HG02571 (cell line): ENCODE measurements around the gene SULT6B1.
"Not testable (repeated sequence)": the region's sequence is repeated elsewhere in the genome, so short reads cannot be mapped to it uniquely, and the experiment has no call there.

Source experiments
- ATAC-seq: cut with Tn5 transposase; IDR thresholded peaks from one replicate; pipeline ENCODE4 v1.9.1; 2021; ENCODE audit warnings: mild to moderate bottlenecking, moderate library complexity; ENCODE audit not compliant: unreplicated experiment

The SULT6B1 gene, protein sequence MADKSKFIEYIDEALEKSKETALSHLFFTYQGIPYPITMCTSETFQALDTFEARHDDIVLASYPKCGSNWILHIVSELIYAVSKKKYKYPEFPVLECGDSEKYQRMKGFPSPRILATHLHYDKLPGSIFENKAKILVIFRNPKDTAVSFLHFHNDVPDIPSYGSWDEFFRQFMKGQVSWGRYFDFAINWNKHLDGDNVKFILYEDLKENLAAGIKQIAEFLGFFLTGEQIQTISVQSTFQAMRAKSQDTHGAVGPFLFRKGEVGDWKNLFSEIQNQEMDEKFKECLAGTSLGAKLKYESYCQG

DNA sequence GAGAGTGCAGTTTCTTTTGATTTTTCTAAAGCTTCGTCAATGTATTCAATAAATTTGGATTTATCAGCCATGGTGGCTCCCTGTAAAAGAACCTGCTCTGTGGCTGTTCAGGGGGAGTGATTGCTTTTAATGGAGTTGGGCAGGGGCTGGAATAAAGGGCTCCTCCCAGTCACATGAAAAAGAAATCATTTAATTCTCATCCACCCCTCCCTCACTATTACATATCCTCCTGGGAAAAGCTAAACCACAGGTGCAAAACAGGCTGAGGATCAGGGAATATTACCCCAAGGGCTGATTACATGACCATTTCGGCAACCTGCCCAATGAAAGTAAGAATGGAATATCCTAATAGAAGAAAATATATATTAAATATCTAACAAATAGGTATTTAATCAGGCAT is at the start of gene SULT6B1:
Gene SULT6B1 (minus strand): TSS at position 101 of the 400 bp plus-strand sequence. CDS start 30 bp downstream, at position 71.
- ATAC-seq = no peak

- no peak for ATAC-seq
Measured at GRCh38 chr2:37232131-37232933, 43.9 kb upstream of the SULT6B1 start.

GRCh38 chr2:37231241-37232130 is 43.0 kb upstream of the SULT6B1 start, which contains the start of the genes CEBPZ and NDUFAF7:
Gene CEBPZ, minus strand, starts transcription at chr2:37231596. Its CDS starts 29 bp downstream, at chr2:37231567.
Gene NDUFAF7, plus strand, starts transcription at chr2:37231658. Its CDS starts 48 bp downstream, at chr2:37231706.
- ATAC-seq = peak; percentile 95

GRCh38 chr2:37230581-37230980 is 42.1 kb upstream of the SULT6B1 start:
- no peak for ATAC-seq

DNA sequence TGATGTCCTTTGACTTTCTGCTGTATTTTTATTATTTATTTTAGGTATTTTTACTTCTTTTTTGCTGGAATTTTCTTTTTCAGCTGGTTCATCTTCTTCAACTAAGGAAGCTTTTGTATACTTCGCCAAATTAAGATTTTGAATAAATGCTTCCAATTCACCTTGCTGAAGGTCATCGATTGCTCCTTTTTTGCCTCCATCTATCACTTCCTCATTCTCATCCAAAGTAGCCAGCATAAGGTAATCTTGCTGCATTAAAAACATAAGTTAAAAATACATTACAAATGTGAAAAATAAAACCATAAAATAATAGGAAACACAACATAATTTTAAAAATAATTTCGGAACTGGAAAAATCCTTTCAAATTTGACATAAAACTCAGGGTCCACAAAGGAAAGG is 40.3 kb upstream of the SULT6B1 start:
- ATAC-seq = no peak

DNA sequence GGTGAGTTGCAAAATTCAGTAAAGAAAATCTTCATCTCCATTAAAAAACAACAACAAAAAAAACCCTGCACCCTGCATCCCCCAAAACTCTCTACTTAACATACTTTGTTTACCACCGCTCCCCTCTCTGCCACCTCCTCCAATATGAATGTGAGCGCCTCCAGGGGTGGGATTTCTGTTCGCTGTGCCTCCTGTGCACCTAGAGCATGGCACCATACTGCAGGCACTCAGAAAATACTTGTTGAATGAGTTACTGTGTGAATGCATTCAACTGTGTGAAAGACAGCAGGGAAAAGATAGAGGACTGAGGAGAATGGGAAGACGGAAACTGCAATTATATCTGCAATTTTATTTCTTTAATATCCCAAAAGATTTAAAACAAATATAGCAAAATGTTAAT is 38.4 kb upstream of the SULT6B1 start:
- ATAC-seq = no peak

DNA sequence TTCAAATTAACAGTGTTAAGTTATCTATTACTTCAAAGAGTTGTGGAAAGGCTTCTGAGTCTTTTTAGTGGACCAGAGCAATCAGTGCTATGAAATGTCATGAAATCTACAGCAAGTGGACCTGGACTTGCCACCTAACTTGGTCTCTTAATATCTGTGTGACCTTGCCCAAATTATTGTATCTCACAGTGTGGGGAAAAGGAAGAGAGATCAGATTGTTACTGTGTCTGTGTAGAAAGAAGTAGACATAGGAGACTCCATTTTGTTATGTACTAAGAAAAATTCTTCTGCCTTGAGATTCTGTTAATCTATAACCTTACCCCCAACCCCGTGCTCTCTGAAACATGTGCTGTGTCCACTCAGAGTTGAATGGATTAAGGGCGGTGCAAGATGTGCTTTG is 36.7 kb upstream of the SULT6B1 start:
- ATAC-seq = not testable (repeated sequence)

GRCh38 chr2:37224063-37224462 is 35.6 kb upstream of the SULT6B1 start:
- no peak for ATAC-seq

DNA sequence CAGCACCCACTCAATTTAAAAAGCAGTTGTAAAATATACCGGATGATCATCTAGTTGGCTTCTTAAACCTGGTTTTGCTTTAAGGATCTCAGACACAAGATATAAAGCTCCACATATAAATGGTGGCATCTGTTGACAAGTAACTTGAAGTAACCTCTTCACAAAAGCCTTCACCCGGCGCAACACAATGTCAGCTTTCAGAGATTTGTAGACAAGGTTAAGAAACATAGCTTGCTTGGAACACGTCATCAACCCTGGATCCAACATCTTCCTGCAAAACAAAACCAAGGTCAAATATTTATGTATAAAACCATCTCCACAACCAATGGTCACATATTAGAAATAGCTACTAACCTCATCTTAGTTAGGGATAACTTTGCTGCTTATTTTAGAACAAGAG is 34.7 kb upstream of the SULT6B1 start:
- ATAC-seq = no peak

GRCh38 chr2:37219046-37219445 is 30.6 kb upstream of the SULT6B1 start:
- no peak for ATAC-seq

DNA sequence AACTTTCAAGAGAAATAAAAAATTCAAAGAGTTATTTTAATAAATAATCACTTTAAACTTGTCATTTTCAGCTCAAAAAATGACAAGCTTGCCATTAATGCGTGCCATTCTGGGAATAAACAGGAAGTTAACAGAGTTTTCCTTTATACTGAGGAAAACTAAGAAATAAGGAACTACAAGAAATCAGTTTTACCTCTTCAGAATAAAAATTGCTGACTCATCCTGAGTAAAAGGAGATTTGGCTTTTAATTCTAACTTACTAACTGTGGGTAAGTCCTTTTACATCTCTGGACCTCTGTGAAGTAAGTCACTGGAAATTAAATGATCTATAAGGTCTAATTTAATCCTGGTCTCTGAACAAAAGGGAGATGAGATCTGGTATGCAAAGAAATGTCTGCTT is 26.8 kb upstream of the SULT6B1 start:
- ATAC-seq = no peak

- ATAC-seq = no peak
Measured at GRCh38 chr2:37211939-37212338, 23.5 kb upstream of the SULT6B1 start.

DNA sequence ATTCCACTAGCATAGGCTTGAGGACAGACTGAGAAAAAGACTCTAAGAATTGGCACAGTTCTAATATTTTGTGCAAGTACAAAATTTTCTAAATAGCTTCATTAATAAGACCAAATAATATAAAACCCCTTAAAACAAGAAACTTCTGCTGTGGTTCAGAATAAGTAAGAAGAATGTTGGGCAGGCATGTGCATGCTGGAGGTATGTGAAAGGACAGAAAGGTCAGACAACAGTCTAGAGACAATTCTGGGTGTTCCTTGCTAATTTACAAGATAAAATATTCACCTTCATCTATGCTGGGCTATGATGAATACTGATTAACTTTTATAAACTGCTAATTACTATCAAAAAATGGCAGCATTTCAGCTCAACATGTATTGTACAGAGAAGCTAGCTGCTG is 22.7 kb upstream of the SULT6B1 start:
- ATAC-seq = no peak

- not testable (repeated sequence) for ATAC-seq
Measured at GRCh38 chr2:37206760-37207159, 18.3 kb upstream of the SULT6B1 start.

DNA sequence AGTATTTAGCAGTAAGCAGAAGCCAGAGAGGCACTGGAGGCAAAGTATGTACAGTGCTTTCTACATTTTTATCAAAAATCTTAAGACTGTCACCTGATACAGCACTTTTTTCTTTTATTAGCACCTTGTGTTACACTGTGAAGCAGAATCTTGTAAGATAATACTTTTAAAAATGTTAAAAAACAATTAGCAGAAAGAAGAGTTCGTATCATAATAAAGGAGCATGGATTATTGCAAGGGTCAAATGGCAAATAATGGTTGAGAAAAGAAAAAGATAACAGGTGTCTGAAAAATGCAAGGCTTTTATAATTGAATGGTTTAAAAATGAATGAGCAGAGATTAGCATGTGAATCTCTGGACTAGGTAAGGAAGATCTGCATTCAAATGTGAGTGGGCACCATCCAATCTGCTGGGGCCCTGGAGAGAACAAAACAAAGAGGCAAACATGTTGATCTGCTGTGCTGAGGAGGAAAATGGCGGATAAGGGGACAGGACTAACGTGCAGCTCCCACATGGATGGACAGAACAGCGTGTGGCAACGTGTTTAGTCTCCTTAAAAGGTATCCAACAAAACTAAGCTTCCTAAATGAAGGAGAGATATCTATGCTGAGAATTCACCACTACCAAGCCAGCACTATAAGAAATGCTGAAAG is 17.3 kb upstream of the SULT6B1 start:
- no peak for ATAC-seq

GRCh38 chr2:37205071-37205661 is 16.7 kb upstream of the SULT6B1 start:
- not testable (repeated sequence) for ATAC-seq

DNA sequence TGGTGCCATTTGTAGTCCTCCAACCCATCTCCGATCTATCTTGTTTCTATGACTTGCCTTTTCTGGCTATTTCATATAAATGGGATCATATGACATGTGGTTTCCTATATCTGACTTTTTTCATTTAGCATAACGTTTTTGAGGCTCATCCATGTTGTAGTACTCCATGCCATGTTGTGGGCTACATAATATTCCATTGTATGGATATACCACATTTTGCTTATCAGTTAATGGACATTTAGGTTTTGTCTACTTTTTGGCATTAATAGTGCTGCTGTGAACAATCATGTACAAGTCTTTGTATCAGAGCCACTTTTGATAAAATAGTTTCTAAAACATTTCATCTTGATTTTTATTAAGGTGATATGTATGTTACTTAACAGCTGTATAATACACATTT is 15.2 kb upstream of the SULT6B1 start:
- ATAC-seq = no peak

DNA sequence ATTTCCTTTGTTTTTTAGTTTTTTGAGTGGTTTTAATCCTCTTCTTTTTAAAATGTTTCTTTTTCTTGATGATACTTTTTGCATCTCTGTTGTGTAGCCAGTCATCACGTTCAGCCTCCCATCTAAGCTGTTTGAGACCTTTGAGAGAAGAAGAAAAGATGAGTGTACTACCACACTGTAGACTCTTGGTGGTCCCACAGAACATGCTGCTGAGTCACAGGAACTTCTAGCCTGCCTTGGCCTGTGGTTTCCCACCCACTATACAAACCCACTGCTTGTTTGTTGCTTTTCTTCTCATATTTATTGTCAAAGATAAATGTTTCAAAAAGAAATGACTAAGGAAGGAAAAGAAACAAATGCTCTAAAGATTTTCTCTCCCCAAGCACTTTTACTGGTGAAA is 13.3 kb upstream of the SULT6B1 start:
- ATAC-seq = no peak

DNA sequence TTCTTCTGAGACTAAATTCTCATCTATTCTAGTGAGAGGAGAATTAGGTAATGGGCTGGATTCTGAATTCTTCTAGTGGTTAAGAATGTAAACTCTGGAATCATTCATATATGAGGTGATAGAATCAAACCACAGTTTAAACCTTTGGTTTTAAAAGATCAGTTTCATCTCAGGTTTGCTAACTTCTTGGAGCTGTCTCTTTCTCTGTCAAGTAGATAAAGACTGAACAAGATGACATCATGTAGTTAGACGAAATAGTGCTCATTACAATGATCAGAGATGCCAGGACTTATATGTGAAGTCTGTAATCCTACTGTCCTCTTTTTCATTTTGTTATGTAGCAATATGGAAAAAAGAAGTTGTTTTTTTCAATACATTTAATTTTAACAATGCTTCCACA is 12.7 kb upstream of the SULT6B1 start:
- ATAC-seq = no peak

DNA sequence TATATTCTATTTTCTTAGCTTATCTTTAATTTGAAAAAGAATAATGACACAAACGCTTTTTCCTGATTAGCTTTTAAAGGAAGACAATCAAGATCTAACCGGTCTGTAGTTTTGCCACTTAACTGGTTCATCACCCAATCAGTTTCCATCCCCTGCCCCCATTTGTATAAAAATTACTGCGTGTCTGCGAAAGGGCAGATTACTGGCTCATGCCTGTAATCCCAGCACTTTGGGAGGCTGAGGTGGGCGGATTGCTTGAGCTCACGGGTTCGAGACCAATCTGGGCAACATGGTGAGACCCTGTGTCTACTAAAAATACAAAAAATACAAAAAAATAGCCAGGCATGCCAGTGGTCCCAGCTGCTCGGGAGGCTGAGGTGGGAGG is 10.2 kb upstream of the SULT6B1 start:
- no peak for ATAC-seq
